Body of pancreas (tissue), 4 donors: ENCODE results near the gene ARNT2.

Experiments
- CTCF ChIP-seq, 7 experiments: fragments of 450-650 bp in 4 of 7; fragments of 200-600 bp in 3 of 7; sonication (generic) in 3 of 7; IDR thresholded peaks; one replicate each; pipeline ENCODE4 v1.5.1; 2016 to 2019; ENCODE audit warnings: antibody characterized with exemption in 7 of 7
- POLR2A ChIP-seq, 3 donors: fragments of 450-650 bp; IDR thresholded peaks; one replicate each; pipeline ENCODE4 v1.6.1; 2016; ENCODE audit warnings: antibody characterized with exemption in 3 of 3, mild to moderate bottlenecking in 2 of 3

DNA sequence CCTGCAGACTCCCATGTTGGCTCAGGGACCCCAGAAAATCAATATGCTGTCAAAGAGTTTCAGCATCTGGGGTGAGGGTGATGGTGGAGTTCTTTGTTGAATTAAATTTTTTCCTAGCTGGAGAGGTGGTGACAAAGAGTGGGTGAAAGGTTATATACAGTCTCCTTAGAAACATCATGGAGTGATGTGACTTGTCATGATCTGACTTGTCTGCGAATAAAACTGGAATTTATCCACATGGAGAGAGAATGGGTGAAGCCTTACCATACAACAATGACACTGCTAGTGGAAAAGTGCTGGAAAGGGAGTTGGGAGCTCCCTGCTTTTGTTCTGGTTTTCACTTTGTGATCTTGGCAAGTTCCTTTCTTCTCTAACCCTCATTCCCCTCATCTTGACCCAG, 75.0 kb downstream of the ARNT2 start:
- TF ChIP-seq CTCF (IDR thresholded peaks at IDR 0.05) (no peak), POLR2A (IDR thresholded peaks at IDR 0.05) (no peak)
